Measurements from ENCODE around the gene RDH11. TPM values are rescaled to one million over a fixed set of nuclear protein-coding genes. Genes with fewer than 3 reads are reported as not detected.

RDH11 gene
- total RNA-seq, 2 donors from 2014 or later, result 134 to 2,107 TPM

- no peak overlapping the region for H3K4me3 ChIP-seq
- no peaks in the 10 kb centered on the region for H3K9me3 ChIP-seq
- H3K4me1 ChIP-seq (replicated peaks), result no peaks in the 10 kb centered on the region
- WGBS, result 88% methylated on average over 3 of the region's 3 CpGs
- no peaks in the 10 kb centered on the region for H3K36me3 ChIP-seq
- TF ChIP-seq CTCF (IDR thresholded peaks at IDR 0.05), result no peak
- no peak for TF ChIP-seq POLR2AphosphoS5 (IDR thresholded peaks at IDR 0.05)
- no peak for TF ChIP-seq POLR2A (IDR thresholded peaks at IDR 0.05)
- H3K27ac ChIP-seq, result no peak overlapping the region
- no peak for DNase-seq (ENCODE audit: low spot score)
- no peaks in the 10 kb centered on the region for H3K27me3 ChIP-seq (replicated peaks; ENCODE audit: insufficient read depth)
- intact Hi-C loops (cut with DNase I), result no loop called here
Measured at GRCh38 chr14:67638642-67639041, 56.9 kb downstream of the RDH11 start.

GRCh38 chr14:67636361-67636919 lies 59.1 kb downstream of the RDH11 start:
- TF ChIP-seq POLR2AphosphoS5 (IDR thresholded peaks at IDR 0.05), result no peak
- TF ChIP-seq CTCF (IDR thresholded peaks at IDR 0.05), result no peak
- no peak for TF ChIP-seq POLR2A (IDR thresholded peaks at IDR 0.05)
- Histone ChIP-seq H3K9me3 (no peaks in the 10 kb centered on the region), H3K27ac (no peak overlapping the region), H3K36me3 (no peaks in the 10 kb centered on the region), H3K4me3 (no peak overlapping the region), H3K4me1 (replicated peaks) (no peaks in the 10 kb centered on the region), H3K27me3 (replicated peaks; ENCODE audit: insufficient read depth) (no peaks in the 10 kb centered on the region)
- no peak for DNase-seq (ENCODE audit: low spot score)
- WGBS, result 82% methylated on average over 3 of the region's 3 CpGs
- intact Hi-C loops (cut with DNase I), result no loop called here

- Histone ChIP-seq H3K4me3 (no peak overlapping the region), H3K9me3 (no peaks in the 10 kb centered on the region), H3K4me1 (replicated peaks) (no peaks in the 10 kb centered on the region), H3K36me3 (no peaks in the 10 kb centered on the region), H3K27me3 (replicated peaks; ENCODE audit: insufficient read depth) (no peaks in the 10 kb centered on the region), H3K27ac (no peak overlapping the region)
- WGBS, result 94% methylated on average over 5 of the region's 5 CpGs
- DNase-seq (ENCODE audit: low spot score), result no peak
- TF ChIP-seq POLR2A (IDR thresholded peaks at IDR 0.05) (no peak), CTCF (IDR thresholded peaks at IDR 0.05) (no peak), POLR2AphosphoS5 (IDR thresholded peaks at IDR 0.05) (no peak)
- intact Hi-C loops (cut with DNase I), result no loop called here
Measured at GRCh38 chr14:67633451-67634147, 62.0 kb downstream of the RDH11 start.

- Histone ChIP-seq H3K9me3 (no peaks in the 10 kb centered on the region), H3K4me1 (replicated peaks) (no peaks in the 10 kb centered on the region), H3K4me3 (no peak overlapping the region), H3K36me3 (no peaks in the 10 kb centered on the region), H3K27me3 (replicated peaks; ENCODE audit: insufficient read depth) (no peaks in the 10 kb centered on the region), H3K27ac (no peak overlapping the region)
- 83% methylated on average over 5 of the region's 5 CpGs for WGBS
- TF ChIP-seq POLR2AphosphoS5 (IDR thresholded peaks at IDR 0.05) (no peak), POLR2A (IDR thresholded peaks at IDR 0.05) (no peak), CTCF (IDR thresholded peaks at IDR 0.05) (no peak)
- intact Hi-C loops (cut with DNase I), result no loop called here
- no peak for DNase-seq (ENCODE audit: low spot score)
Measured at GRCh38 chr14:67630938-67631337, 64.6 kb downstream of the RDH11 start.

DNA sequence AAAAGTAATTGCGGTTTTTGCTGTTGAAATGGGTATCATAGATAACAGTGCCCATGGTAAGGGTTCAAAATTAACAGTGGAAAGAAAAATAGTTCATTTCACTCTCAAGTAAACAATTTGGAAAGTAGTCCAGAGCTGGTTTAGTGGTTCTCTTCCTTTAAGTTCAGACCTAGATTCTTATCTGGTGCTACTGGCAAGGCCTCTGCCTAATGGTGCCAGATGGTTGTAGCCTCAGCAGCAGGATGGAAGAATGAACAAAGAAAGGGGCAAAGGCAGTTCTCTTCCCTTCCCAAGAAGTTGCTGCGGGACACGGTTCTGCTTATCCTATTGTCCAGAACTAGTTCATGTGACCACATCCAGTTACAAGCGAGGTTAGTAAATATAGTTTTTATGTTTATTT lies 65.4 kb downstream of the RDH11 start:
- Histone ChIP-seq H3K9me3 (no peaks in the 10 kb centered on the region), H3K27me3 (replicated peaks; ENCODE audit: insufficient read depth) (no peaks in the 10 kb centered on the region), H3K4me1 (replicated peaks) (no peaks in the 10 kb centered on the region), H3K36me3 (no peaks in the 10 kb centered on the region), H3K4me3 (no peak overlapping the region), H3K27ac (no peak overlapping the region)
- no peak for TF ChIP-seq POLR2AphosphoS5 (IDR thresholded peaks at IDR 0.05)
- no peak for TF ChIP-seq POLR2A (IDR thresholded peaks at IDR 0.05)
- TF ChIP-seq CTCF (IDR thresholded peaks at IDR 0.05), result no peak
- 74% methylated on average over 4 of the region's 4 CpGs for WGBS
- intact Hi-C loops (cut with DNase I), result no loop called here
- DNase-seq (ENCODE audit: low spot score), result no peak

All from prostate gland (tissue), 2 donors.